ENCODE data around the gene PEDS1.
"Not testable (repeated sequence)": the region's sequence is repeated elsewhere in the genome, so short reads cannot be mapped to it uniquely, and the experiment has no call there.

PEDS1 gene

DNA sequence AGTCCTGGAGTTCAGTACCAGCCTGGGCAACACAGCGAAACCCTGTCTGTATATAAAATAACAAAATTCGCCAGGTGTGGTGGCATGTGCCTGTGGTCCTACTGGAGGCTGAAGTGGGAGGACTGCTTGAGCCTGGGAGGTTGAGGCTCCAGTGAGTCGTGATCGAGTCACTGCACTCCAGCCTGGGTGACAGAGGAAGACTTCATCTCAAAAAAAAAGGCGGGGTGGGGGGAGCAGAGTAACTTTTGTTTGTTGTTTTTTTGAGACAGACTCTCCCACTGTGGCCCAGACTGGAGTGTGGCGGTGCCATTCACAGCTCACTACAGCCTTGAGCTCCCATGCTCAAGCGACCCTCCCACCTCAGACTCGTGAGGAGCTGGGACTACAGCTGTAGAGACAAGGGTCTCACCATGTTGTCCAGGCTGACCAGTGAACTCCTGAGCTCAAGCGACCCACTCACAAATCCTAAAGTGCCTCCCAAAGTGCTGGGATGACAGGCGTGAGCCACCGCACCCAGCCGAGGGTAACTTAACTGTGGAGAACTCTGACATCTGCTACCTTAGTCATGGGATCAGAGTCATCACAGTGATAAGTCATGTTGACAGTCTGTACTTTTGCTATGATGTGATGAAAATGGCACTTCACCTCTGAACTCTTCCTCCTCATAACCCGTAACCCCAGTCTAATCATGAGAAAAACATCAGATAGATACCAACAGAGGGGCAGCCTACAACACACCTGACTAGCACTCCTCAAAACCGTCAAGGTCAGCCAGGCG lies 16.5 kb downstream of the PEDS1 start:
- no peak for DNase-seq (ENCODE audit: low read depth, low spot score)

DNA sequence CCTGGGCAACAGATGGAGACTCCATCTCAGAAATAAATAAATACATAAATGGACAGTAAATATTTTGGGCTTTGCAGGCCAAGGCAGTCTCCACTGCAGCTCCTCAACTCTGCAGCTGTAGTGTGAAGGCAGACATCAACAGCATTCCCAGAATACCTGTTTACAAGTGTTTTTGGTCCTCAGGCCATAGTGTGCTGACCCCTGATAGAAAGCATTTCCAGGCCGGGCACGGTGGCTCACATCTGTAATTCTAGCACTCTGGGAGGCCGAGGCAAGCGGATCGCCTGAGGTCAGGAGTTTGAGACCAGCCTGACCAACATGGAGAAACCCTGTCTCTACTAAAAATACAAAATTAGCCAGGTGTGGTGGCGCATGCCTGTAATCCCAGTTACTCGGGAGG lies 18.4 kb downstream of the PEDS1 start:
- not testable (repeated sequence) for DNase-seq (ENCODE audit: low read depth, low spot score)

DNA sequence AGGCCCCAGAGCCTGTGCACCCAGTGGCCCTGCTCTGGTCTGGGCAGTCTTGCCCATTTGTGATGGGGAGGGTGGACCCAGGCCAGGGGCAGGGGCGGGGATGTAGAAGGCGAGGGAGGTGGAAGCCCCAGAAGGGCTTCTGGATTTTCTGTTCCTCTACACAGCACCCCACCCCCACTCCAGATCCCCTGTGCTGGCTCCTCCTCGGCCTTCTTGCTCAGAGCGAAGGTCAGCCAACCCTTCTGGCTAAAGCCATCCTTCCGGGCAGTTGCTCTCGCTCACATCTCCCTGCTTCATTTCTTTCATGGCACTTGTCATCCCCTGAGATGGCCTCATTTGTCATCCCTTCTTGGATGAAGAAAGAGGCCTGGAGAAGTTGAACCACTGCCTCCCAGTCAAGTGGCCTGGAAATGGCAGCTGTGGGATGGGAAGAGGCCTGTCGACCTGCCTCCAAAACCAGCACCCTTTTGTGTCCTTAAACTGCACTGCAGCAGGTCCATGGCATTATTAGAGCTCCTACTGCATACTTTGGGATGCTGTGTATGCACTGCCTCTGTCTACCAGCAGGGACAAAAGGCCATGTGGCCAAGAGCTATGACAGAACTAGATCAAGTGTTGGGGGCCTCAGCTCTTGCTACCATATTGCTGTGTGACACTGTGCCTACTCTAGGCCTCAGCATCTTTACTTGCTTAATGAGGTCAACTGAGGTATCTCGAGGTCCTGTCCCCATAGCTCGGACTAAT lies 19.9 kb downstream of the PEDS1 start:
- no peak for DNase-seq (ENCODE audit: low read depth, low spot score)

DNA sequence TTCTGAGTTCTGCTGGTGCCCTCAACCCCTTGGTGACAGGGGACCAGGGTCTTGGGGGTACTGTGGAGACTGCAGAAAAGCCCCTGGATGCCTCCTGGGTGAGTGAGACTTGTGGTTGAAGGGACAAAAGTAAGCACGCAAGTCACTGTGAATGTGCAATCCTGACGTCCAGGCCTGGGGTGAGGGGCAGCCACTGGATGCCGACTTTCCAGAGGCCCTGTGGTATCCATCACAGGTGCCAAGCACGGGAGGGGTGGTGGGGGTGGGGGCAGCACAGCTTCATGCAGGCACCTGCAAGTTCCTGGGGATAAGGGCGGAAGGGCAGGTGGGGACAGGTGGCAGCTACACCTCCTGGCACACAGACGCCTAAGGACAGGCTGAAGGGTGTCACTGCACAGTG lies 20.5 kb downstream of the PEDS1 start:
- DNase-seq (ENCODE audit: low read depth, low spot score): no peak

DNA sequence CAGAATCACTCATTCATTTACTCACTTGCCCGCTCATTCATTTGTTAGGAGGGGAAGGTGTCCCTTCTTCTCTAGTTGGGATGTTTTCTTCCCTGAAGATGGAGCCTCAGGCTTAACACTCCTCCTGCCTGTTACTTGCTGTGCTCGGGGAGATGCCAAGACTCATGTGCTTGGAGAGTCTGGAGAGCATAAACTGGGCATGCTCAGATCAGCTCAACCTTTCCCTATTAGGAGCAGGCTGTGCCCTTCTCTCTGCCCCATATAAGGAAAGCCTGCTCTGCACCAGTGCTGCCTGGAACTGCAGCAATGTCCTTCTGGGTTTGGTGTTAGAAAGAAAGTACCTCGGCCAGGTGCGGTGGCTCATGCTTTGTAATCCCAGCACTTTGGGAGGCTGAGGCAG lies 22.5 kb downstream of the PEDS1 start:
- DNase-seq (ENCODE audit: low read depth, low spot score): no peak

DNA sequence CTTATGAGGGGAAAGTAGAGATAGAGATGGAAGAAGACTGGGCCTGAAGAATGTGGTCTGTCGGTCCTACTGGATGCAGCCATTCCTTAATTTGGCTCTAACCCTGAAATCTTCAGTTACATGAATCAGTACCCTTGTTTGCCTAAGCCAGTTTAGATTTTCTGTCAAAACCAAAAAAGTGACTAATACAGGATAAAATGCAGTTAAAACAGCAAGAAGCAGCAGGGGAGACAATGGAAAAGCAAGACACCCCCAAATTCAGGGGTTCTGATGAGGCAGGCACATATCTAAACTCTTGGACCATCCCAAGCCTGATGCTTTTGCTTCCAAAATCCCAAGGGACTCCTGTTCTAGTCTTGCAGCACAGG lies 23.2 kb downstream of the PEDS1 start:
- DNase-seq (ENCODE audit: low read depth, low spot score): no peak

DNA sequence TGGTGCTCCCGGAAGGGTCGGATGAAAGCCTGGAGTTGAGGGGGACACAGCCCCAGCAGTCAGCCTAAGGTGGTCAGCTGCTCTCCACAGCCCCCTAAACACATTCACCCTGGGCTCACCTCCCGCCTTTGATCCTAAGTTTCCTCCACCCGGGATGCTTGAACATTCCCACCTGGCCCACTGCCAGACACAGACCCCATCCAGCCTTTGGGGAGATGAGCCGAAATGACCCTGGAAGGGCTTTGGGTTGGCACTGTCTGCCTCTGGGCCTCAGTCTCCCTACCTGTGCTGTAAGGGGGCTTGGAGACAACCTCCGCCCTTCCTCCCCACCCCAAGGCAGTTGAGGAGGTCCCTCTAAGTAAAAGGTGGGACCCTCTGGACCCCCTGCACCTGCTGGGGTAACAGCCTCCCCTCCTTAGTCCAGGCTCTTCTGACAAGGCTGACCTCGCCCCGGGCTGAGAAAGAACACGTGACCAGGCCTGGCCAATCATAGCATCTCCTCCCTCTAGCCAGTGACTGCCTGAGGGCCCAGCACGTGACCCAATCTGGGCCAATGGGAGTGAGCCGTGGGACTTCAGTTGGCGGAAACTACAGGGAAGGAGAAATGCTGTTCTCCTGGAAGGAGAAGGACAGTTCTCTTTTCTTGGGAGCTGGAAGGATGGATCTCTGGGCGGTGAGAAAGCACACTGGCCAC lies 23.7 kb downstream of the PEDS1 start:
- no peak for DNase-seq (ENCODE audit: low read depth, low spot score)

DNA sequence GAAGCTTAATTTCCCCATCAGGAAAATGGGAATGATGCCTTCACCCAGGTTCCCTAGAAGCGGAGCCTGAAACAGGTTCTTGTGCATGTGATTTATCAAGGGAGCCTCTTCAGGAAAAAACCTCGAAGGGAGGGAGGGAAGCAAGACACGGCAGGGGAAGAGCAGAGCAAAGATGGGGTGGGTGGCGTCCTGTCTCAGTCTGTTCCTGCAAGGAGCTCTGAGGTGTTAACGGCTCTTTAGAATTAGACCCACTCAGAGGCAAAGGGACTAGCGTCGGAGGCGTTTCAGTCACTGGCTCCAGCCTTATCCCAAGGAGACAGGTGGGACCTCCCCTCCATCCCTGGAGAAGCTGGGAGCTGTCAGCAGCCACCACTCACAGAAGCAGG lies 25.0 kb downstream of the PEDS1 start:
- no peak for DNase-seq (ENCODE audit: low read depth, low spot score)

DNA sequence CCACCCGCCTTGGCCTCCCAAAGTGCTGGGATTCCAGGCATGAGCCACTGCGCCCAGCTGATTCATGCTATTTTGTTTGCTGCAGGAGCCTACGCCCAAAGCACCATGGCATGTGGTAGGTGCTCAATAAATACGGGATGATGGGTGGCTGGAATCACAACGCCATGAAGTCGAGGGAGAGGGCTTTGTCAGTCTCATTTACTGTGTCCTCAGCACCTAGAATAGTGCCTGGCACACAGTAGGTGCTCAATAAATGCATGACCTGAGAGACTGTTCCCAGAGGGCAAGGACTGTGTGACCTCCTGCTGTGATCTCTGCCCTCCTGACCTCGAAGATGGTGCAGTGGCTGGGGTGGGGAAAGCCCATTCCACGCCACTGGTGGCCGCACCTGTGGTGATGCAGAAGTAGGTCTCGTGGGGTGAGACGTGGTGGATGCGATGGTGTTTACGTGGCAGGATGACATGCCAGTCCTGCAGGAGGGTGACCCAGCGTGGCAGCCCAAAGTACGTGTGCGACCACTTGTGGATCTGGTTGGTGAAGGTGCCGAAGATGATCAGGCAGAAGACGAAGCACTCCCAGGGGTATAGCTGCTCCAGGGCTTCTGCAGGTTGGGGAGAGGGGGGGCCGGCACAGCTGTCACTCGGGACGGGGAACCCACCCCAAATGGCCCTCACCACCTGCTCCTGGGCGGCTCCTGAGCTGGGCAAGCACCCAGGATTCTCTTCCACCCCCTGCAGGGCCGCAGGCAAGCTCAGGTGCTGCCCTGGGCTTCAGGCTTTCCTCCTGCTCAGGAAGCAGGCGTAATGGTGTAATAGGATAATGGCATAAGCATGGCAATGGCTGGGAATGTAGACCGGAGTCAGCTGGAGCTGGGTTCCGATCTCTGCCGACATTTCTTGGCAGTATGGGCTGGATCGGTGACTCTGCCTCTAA lies 25.7 kb downstream of the PEDS1 start:
- DNase-seq (ENCODE audit: low read depth, low spot score): no peak

DNA sequence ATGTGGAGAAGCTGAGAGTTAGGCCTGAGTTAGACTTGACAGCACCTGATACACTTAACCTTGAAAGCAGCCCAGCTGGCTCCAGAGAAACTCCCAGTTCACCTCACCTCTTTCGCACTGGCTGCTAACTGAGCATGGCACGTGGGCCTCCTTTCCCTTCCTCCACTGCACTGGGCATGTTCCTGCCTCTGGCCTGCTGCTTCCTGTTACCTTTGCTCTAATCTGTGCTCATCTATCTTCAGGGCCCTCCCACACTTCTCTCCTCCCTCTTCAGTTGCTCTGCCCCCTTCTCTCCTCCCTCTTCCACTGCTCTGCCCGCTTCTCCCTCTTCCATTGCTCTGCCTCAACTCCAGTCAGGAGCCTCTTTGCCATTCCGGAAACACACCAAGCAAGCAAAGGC lies 26.9 kb downstream of the PEDS1 start:
- DNase-seq (ENCODE audit: low read depth, low spot score): no peak

DNA sequence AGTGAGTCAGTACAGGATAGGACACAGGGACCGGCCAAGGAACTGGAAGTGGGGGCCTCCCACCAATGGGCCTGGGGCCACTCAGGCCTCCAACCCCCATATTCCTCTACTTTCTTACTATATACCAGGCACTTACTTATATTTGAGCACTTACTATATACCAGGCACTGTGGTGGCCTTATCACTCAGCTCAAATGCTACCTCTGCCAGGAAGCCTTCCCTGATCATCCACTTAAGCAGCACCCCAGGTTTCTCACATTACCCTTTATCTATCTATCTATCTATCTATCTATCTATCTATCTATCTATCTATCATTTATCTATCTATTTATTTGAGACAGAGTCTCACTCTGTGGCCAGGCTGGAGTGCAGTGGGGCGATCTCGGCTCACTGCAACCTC lies 28.2 kb downstream of the PEDS1 start:
- no peak for DNase-seq (ENCODE audit: low read depth, low spot score)

DNA sequence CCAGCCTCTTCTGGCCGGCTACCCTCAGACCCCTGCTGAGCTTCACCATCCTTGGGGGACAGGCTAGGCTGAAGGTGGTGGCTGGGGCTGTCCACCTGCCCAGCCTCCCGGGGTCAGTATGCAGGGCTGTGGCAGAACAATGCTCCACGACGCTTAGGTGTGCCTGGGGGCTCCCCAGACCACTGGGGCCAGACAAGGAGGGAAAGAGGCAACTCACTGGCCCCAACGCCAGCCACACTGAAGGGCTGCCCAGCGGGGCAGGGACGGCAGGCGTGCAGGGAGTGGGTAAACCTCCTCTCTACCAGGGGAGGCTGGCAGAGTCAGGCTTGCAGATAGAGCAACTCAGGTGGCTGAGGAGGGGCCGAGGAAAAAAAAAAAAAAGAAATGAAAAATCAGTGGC lies 29.0 kb downstream of the PEDS1 start:
- no peak for DNase-seq (ENCODE audit: low read depth, low spot score)

DNA sequence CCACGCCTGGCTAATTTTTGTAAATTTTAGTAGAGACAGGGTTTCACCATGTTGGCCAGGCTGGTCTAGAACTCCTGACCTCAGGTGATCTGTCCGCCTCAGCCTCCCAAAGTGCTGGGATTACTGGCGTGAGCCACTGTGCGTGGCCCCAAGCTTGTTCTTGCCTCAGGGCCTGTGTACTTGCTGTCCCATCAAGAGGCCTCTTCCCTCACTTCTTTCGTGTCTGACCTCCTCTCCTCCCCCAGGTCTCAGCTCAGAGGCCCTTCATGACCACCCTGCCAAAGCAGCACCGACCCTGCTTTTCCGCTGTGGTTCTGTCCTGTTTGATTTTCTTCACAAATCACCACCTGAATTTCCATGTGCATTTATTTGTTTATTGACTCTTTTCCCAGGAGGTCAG lies 30.1 kb downstream of the PEDS1 start:
- DNase-seq (ENCODE audit: low read depth, low spot score): no peak

DNA sequence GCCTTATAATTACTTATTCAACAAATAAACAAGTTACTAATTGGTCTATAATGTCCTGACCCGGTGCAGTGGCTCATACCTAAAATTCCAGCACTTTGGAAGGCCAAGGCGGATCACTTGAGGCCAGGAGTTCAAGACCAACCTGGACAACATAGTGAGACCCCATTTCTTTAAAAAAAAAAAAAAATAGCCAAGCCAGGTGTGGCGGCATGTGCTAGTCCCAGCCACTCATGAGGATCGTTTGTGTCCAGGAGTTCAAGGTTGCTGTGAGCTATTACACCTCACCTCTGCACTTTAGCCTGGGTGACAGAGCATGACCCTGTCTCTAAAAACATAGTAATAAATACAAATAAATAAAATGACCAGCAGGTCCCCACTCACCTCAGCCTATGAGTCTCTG lies 30.8 kb downstream of the PEDS1 start:
- DNase-seq (ENCODE audit: low read depth, low spot score): no peak

DNA sequence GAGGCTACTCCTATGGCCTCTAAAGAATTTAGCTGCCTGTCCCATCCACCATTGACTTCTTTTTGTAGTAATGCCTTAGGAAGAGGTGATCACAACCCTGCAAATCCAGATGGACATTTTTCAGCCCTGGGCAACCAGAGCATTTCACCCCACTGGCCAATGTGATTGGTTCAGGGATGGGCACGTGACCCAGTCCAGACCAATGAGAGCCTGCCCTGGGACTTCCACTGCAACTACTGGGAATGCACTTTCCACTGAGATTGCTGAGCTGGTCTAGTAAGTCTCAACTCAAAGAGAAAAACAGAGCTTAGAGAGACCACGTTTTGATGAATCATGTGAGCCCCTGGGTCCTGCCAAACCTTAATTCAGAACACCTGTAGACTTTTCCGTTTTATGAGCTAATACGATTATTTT lies 31.7 kb downstream of the PEDS1 start:
- no peak for DNase-seq (ENCODE audit: low read depth, low spot score)

DNA sequence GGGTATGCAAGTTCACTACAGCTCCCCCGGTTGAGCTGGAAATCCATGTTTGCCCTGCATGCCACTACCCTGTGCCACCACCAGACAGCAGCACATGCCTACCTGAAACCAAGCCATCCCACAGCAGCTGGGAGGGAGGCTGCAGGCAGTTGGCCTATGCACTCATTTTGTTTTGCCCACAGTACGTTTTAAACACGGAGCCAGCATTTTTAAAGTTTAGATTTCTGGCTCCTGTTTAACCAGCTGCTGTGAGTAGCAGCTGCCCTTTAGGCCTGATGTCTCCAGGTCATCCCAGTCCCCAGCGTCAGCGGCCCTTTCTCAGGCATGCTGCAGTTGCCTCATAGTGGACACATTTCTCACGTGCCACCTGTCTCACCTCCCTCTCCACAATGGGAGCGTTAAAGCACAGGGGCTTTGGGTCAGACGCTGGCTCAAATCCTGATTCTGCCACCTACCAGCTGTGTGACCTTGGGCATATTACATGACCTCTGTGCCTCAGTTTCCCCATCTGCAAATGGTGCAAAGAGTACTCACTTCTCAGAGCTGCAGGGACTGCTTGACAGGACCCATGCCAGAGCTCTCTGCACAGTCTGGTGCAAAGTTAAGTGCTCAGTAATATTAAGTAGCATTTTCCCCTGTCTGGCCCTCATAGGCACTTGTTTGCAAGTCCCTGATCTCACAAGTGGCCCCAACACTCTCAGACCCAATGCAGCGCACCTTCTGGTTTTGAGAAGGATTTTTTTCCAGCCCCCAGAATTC lies 32.4 kb downstream of the PEDS1 start:
- DNase-seq (ENCODE audit: low read depth, low spot score): peak; percentile 40

DNA sequence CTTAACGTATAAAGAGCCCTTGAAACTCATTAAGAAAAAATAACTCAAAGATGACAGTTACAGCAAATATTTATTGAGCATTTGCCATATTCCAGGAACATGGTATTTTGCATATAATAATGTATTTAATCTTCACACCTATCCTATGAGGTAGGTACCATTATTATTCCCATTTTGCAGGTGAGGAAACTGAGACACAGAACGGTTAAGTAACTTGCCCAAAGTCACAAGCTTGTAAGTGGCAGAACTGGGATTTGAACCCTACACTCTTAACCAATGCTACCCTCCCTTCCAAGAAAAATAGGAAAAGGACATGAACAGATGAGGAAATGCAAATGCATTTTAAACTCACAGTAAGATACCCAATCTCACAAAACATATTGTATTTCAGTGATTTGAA lies 35.3 kb downstream of the PEDS1 start:
- no peak for DNase-seq (ENCODE audit: low read depth, low spot score)

DNA sequence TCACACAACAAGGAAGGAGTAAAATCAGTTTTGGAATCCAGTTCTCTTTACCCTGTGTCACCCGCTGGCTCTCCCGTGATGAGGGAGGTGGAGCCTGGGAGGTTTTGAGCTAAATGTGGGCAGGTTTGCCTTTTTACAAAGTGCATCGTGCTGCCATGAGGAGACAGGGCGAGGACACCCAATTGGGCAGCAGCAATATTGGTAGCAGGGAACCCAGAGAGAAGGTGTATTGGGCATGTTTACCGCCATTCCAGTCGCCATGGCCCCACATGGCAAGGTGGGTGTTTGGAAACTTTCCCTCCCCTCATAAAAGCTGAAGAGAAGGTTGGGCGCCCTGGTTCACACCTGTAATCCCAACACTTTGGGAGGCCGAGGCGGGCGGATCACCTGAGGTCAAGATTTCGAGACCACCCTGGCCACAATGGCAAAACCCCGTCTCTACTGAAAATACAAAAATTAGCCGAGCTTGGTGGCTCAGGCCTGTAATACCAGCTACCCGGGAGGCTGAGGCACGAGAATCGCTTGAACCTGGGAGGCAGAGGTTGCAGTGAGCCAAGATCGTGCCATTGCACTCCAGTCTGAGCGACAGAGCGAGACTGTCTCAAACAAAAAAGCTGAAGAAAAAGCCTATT lies 37.0 kb downstream of the PEDS1 start:
- DNase-seq (ENCODE audit: low read depth, low spot score): no peak

DNA sequence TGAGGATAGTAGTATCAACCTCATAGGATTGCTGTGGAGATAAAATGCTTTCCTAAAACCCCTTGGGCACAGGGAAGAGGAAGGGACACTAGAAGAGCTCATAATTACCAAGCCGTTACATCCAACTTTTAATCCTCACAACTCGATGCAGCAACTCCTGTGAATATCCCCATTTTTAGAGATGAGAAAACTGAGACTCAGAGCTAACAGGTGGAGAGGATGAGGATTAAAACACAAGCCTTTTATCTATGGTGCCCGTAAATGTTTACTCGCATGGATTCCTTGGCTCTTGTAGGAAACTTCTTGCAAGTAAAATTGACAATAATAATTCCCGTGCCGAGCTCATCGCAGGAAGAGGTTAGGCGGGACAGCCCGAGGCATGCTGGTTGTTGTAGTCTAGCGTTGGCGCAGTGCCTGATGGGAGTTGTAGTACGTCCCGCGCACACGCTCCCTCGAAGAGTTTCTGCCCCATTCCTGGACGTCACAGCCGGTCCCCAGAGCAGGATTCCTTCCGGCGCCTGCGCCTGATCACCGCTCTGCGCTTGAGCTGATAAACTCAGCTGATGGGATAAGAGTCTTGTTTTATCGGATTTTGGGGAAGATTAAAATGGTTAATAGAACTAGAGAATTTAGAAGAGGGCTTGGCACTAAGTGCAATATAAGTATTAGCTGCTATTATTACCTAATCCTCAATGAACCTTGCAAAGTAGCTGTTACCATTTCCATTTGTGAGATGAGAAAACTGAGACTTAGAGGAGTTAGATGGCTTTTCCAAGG lies 37.7 kb downstream of the PEDS1 start:
- peak; percentile 85 for DNase-seq (ENCODE audit: low read depth, low spot score)

DNA sequence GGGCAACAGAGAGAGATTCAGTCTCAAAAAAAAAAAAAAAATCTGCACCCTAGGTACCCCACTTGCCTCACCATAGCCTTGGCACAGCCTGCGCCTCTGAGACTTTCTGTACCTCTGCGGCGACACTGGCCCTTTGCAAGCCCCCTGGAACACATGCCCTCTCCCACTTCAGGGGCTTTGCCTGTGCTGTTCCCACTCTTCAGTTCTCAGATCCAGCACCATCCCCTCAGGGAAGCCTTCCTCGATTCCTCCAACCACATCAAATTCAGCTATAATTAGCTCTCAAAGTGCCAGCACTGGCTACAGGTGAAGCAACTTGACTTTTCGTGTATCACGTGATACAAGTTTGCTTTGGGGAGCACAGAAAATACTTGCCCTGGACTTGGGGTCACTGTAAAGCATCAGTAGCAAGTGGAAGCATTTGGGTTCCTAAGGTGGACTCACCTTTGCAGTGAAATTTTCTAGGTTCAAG lies 38.4 kb downstream of the PEDS1 start:
- no peak for DNase-seq (ENCODE audit: low read depth, low spot score)

Measured in iPS DF 19.7 (cell line).